Measurements from ENCODE around the gene HKDC1. TPM values are rescaled to one million over a fixed set of nuclear protein-coding genes. Genes with fewer than 3 reads are reported as not detected.

The HKDC1 gene
- total and polyA plus RNA-seq, 8 donors: 0.10 to 5.8 (median 0.29) TPM; not detected in 1

DNA sequence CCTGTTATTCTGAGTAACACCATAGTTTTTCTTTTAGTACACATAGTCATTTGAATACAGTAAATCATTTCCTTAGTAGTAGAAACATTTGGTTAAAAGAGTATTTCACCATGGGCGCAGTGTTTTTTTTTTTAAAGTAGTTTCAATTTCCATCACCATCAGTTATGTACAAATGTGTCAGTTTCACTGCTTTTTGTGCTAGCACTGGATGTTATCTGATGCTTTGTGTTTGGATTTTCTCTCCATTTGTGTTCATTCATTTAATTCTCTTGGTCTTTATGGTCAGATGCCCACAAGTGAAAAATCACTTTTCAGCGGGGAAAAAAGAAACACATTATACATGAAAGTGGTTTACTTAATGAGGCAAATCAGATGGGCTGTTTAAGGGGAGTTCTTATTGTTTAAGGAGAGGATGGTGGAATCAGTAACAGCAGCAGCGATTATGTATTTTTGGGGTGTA, 42.2 kb downstream of the HKDC1 start:
- no peaks in the 10 kb centered on the region for H3K9me3 ChIP-seq
- DNase-seq: no peak
- H3K4me3 ChIP-seq: no peak overlapping the region
- H3K4me1 ChIP-seq: no peaks in the 10 kb centered on the region
- TF ChIP-seq, protein P1, sequence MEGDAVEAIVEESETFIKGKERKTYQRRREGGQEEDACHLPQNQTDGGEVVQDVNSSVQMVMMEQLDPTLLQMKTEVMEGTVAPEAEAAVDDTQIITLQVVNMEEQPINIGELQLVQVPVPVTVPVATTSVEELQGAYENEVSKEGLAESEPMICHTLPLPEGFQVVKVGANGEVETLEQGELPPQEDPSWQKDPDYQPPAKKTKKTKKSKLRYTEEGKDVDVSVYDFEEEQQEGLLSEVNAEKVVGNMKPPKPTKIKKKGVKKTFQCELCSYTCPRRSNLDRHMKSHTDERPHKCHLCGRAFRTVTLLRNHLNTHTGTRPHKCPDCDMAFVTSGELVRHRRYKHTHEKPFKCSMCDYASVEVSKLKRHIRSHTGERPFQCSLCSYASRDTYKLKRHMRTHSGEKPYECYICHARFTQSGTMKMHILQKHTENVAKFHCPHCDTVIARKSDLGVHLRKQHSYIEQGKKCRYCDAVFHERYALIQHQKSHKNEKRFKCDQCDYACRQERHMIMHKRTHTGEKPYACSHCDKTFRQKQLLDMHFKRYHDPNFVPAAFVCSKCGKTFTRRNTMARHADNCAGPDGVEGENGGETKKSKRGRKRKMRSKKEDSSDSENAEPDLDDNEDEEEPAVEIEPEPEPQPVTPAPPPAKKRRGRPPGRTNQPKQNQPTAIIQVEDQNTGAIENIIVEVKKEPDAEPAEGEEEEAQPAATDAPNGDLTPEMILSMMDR (IDR thresholded peaks at IDR 0.05): no peak
- TF ChIP-seq EP300 (IDR thresholded peaks at IDR 0.05) (no peak), POLR2A (IDR thresholded peaks at IDR 0.05) (no peak), POLR2AphosphoS5 (IDR thresholded peaks at IDR 0.05) (no peak)
- no peaks in the 10 kb centered on the region for H3K36me3 ChIP-seq
- intact Hi-C loops (cut with DNase I; ENCODE audit: low total_unique reads): no loop called here
- no peaks in the 10 kb centered on the region for H3K27me3 ChIP-seq
- H3K27ac ChIP-seq: no peak overlapping the region
- WGBS, 5 donors: 55 to 77% (median 61%) methylated on average over 3 of the region's 3 CpGs

DNA sequence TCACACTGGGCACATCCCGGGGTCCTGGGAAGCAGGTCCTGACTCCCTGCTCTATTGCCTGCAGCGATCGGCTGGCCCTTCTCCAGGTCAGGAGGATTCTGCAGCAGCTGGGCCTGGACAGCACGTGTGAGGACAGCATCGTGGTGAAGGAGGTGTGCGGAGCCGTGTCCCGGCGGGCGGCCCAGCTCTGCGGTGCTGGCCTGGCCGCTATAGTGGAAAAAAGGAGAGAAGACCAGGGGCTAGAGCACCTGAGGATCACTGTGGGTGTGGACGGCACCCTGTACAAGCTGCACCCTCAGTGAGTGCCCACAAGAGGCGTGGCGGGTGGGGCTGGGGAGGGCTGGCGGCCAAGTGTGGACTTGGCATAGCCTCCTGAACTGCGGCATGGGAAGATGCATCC, 45.4 kb downstream of the HKDC1 start:
- Histone ChIP-seq H3K4me1 (no peaks in the 10 kb centered on the region), H3K36me3 (no peaks in the 10 kb centered on the region), H3K27ac (no peak overlapping the region), H3K9me3 (no peaks in the 10 kb centered on the region), H3K4me3 (no peak overlapping the region), H3K27me3 (peaks cover 0 to 6% (median 0%) of the 10 kb centered on the region in 3 donors)
- WGBS, 5 donors: 70 to 82% (median 73%) methylated on average over 11 to 17 of the region's 17 CpGs
- intact Hi-C loops (cut with DNase I; ENCODE audit: low total_unique reads): no loop called here
- TF ChIP-seq, protein P1 (IDR thresholded peaks at IDR 0.05): no peak
- TF ChIP-seq EP300 (IDR thresholded peaks at IDR 0.05) (no peak), POLR2AphosphoS5 (IDR thresholded peaks at IDR 0.05) (no peak), POLR2A (IDR thresholded peaks at IDR 0.05) (no peak)
- DNase-seq: no peak

DNA sequence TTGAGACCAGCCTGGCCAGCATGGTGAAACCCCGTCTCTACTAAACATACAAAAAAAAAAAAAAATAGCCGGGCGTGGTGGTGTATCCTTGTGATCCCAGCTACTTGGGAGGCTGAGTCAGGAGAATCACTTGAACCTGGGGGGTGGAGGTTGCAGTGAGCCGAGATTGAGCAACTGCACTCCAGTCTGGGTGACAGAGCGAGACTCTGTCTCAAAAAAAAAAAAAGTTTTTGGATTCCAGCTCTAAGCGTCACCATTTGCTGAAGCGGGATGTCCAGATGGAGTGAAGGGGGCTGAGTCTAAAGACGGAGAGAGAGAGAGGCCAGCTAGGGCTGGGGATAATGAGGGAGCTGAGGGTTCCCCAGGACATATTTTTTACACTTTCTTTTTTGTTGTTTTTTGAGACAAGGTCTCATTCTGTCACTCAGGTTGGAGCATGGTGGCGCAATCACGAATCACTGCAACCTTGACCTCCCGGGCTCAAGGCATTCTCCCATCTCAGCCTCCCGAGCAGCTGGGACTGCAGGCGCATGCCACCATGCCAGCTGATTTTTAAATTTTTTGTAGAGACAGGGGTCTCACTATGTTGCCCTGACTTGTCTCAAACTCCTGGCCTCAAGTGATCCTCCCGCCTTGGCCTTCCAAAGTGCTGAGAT, 48.8 kb downstream of the HKDC1 start:
- Histone ChIP-seq H3K9me3 (no peaks in the 10 kb centered on the region), H3K4me3 (no peak overlapping the region), H3K36me3 (no peaks in the 10 kb centered on the region), H3K4me1 (no peaks in the 10 kb centered on the region), H3K27me3 (peaks cover 0 to 6% (median 0%) of the 10 kb centered on the region in 3 donors), H3K27ac (no peak overlapping the region)
- DNase-seq: no peak
- intact Hi-C loops (cut with DNase I; ENCODE audit: low total_unique reads): no loop called here
- no peak for TF ChIP-seq EP300 (IDR thresholded peaks at IDR 0.05)
- WGBS, 5 donors: 87 to 91% (median 89%) methylated on average over 14 of the region's 14 CpGs

DNA sequence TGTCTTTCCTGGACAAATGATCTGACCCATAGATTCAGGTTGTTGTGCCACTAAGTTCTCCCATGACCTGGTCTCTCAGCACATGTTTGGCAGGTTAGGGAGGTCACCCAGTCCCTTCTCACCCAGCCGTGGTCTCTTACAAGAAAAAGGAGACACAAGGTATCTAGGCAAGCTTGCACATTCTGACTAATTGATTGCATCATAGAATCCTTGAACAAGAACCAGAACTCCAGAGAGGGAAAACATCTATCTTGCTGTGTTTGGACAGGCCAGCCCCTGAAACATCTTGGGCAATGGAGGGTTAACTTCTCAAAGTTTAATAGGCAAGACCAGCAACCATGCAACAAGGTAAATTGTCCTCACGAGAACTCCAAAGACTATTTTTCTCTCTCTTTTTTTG, 49.6 kb downstream of the HKDC1 start:
- intact Hi-C loops (cut with DNase I; ENCODE audit: low total_unique reads): no loop called here
- 46 to 72% (median 55%) methylated on average over 2 of the region's 2 CpGs for WGBS, 5 donors
- DNase-seq: no peak
- Histone ChIP-seq H3K4me1 (no peaks in the 10 kb centered on the region), H3K27me3 (peaks cover 0 to 6% (median 0%) of the 10 kb centered on the region in 3 donors), H3K9me3 (no peaks in the 10 kb centered on the region), H3K27ac (no peak overlapping the region), H3K4me3 (no peak overlapping the region), H3K36me3 (no peaks in the 10 kb centered on the region)
- TF ChIP-seq POLR2A (IDR thresholded peaks at IDR 0.05) (no peak), POLR2AphosphoS5 (IDR thresholded peaks at IDR 0.05) (no peak), EP300 (IDR thresholded peaks at IDR 0.05) (no peak)
- TF ChIP-seq, protein P1 (IDR thresholded peaks at IDR 0.05): no peak

DNA sequence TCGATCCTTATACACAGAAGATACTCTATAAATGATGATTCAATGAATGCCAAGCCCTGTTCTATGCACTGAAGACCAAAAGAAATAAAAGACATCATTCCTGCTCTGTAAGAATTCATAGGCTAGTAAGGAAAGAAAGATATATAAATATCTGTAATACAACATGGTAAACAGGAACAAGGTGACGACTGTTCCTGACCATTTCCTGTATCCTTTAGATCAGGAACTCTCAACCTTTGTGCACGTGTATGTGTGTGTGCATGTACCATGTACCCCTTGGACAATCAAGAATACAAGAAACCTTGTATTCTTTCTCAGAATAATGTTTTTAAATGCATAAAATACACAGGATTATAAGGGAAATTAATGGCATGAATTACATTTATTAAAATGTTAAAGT, 50.9 kb downstream of the HKDC1 start:
- Histone ChIP-seq H3K9me3 (no peaks in the 10 kb centered on the region), H3K4me1 (no peaks in the 10 kb centered on the region), H3K4me3 (no peak overlapping the region), H3K27ac (no peak overlapping the region), H3K27me3 (peaks cover 0 to 6% (median 0%) of the 10 kb centered on the region in 3 donors), H3K36me3 (no peaks in the 10 kb centered on the region)
- TF ChIP-seq, protein P1 (IDR thresholded peaks at IDR 0.05): no peak
- no peak for TF ChIP-seq POLR2AphosphoS5 (IDR thresholded peaks at IDR 0.05)
- TF ChIP-seq EP300 (IDR thresholded peaks at IDR 0.05): no peak
- no peak for TF ChIP-seq POLR2A (IDR thresholded peaks at IDR 0.05)
- intact Hi-C loops (cut with DNase I; ENCODE audit: low total_unique reads): no loop called here
- DNase-seq: no peak
- WGBS, 5 donors: 62 to 70% (median 68%) methylated on average over 3 of the region's 3 CpGs
